HUES48 (cell line): Measurements from ENCODE around the gene UGT1A4.
"Not testable (repeated sequence)": the region's sequence is repeated elsewhere in the genome, so short reads cannot be mapped to it uniquely, and the experiment has no call there.

ENCODE experiments used
- H3K27ac ChIP-seq: one replicate; pipeline ENCODE4 v1.7.0; 2013; ENCODE audit warnings: low read depth, low read length, inconsistent platforms
- H3K27me3 ChIP-seq: 2 replicates; pipeline ENCODE4 v1.6.1; 2013; ENCODE audit warnings: mild to moderate bottlenecking, low read length; ENCODE audit not compliant: control insufficient read depth, insufficient read depth
- H3K36me3 ChIP-seq: 2 replicates; pipeline ENCODE4 v1.6.1; 2013; ENCODE audit warnings: low read length; ENCODE audit not compliant: control insufficient read depth, insufficient read depth
- H3K4me1 ChIP-seq: 2 replicates; pipeline ENCODE4 v1.6.1; 2013; ENCODE audit warnings: mild to moderate bottlenecking, low read length; ENCODE audit not compliant: control insufficient read depth, insufficient read depth
- H3K4me3 ChIP-seq: 2 replicates; pipeline ENCODE4 v1.5.1; 2013; ENCODE audit warnings: mild to moderate bottlenecking, low read depth, low read length
- H3K9ac ChIP-seq: 2 replicates; pipeline ENCODE4 v1.6.1; 2013; ENCODE audit warnings: mild to moderate bottlenecking, low read depth, low read length, moderate library complexity
- H3K9me3 ChIP-seq: 2 replicates; pipeline ENCODE4 v1.6.1; 2013; ENCODE audit warnings: low read length; ENCODE audit not compliant: control insufficient read depth, insufficient read depth

UGT1A4 gene

DNA sequence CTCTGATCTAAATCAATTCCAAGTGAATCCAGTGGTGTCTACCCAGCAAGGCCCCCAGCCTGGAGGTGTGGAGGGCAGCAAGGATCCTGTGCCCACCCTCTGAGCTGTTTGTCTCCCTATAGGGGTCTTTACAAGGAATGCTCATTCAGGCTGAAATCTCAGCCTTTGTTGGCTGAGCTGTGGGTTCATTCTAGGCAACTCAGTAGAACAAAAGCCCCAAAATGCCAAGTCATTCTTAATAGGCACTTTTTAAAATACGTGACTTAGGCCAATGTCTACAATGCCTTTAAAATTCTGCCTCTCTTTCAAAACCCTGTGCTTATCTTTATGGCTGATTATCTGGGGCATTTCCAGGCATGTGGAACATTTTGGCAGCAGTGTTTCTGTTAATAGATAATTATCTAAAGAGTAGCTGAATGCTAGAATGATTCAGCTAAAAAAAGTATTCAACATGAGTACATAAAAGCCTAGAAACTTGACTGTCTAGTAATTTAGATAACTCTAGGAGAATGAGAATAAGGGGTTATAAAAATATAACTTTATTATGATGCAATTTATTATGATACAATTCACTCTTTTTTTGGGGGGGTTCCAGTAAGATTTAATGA is 18.4 kb upstream of the UGT1A4 start:
- Histone ChIP-seq H3K4me3 (no peak overlapping the region), H3K27ac (peak overlapping the region; percentile 60), H3K36me3 (no peaks in the 10 kb centered on the region), H3K9ac (peak overlapping the region; percentile 35; the same call in 1 of the 2 replicates), H3K4me1 (peaks cover 8% of the 10 kb centered on the region), H3K9me3 (no peaks in the 10 kb centered on the region), H3K27me3 (no peaks in the 10 kb centered on the region)

DNA sequence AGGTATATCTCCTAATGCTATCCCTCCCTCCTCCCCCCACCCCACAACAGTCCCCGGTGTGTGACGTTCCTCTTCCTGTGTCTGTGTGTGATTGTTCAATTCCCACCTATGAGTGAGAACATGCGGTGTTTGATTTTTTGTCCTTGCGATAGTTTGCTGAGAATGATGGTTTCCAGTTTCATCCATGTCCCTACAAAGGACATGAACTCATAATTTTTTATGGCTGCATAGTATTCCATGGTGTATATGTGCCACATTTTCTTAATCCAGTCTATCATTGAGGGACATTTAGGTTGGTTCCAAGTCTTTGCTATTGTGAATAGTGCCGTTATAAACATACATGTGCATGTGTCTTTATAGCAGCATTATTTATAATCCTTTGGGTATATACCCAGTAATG is 17.7 kb upstream of the UGT1A4 start:
- H3K4me3 ChIP-seq, H3K27ac ChIP-seq, H3K36me3 ChIP-seq, H3K9me3 ChIP-seq, H3K9ac ChIP-seq, H3K4me1 ChIP-seq, H3K27me3 ChIP-seq: not testable (repeated sequence)

DNA sequence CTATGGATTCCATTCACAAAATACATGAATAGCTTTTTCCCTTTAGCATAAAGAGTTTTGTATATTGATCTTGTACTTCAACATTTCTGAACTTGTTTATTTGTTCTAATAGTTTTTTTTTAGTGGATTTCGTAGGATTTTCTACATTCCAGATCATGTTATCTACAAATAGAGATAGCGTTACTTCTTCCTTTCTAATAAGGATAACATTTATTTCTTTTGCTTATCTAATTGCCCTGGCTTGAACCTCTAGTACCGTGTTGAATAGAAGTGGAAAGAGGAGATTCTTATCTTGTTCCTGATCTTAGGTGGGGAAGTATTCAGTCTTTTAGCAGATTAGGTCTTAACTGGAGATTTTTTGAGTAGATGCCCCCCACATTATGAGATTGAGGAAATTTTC is 16.3 kb upstream of the UGT1A4 start:
- peaks cover 8% of the 10 kb centered on the region for H3K4me1 ChIP-seq
- no peaks in the 10 kb centered on the region for H3K9me3 ChIP-seq
- H3K27ac ChIP-seq, result no peak overlapping the region
- no peak overlapping the region for H3K4me3 ChIP-seq
- no peak overlapping the region for H3K9ac ChIP-seq
- H3K36me3 ChIP-seq, result no peaks in the 10 kb centered on the region
- no peaks in the 10 kb centered on the region for H3K27me3 ChIP-seq

DNA sequence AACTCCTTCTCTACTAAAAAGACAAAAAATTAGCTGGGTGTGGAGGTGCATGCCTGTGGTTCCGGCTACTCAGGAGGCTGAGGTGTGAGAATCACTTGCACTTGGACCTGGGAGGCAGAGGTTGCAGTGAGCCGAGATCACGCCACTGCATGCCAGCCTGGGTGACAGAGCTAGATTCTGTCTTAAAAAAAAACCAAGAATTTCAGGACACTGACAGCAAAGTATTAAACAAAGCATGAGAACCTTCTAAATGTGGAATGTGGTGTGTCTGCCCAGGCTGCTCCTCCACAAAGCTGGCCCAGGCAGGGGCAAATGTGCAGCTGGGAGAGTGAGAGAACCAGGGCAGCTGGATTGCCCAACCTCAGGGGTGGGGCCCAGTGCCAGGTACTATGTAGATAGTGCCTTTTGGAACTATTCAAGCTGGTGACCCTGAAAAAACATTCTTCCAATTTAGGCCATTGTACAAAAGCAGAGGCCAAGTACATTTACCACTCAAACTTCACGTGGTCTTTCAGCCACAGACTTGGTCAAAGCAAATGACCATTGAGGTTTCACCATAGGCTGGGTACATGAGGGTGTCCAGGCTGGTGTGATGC is 12.5 kb upstream of the UGT1A4 start:
- no peaks in the 10 kb centered on the region for H3K9me3 ChIP-seq
- no peaks in the 10 kb centered on the region for H3K27me3 ChIP-seq
- no peak overlapping the region for H3K27ac ChIP-seq
- H3K4me3 ChIP-seq, result no peak overlapping the region
- H3K9ac ChIP-seq, result no peak overlapping the region
- H3K36me3 ChIP-seq, result no peaks in the 10 kb centered on the region
- no peaks in the 10 kb centered on the region for H3K4me1 ChIP-seq

DNA sequence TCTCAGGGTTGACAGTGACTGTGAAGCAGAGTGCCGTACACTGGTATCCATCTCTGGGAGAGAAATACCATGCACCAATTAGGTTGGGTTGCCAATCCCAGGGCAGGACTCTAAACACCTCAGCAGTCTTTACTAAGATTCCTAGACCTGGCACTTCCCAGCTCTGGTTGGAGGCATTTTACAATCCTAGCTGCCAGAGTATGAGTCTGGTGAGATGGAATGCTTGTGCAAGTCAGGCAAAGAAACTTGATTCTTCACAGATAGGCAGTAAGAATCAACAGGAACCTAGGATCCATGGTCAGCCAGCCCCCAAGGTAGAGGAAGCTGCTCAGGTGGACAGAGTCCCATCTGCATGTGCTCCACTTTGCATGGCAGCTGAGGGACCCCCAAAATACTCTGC is 11.8 kb upstream of the UGT1A4 start:
- Histone ChIP-seq H3K9me3 (no peaks in the 10 kb centered on the region), H3K4me1 (no peaks in the 10 kb centered on the region), H3K27me3 (no peaks in the 10 kb centered on the region), H3K27ac (no peak overlapping the region), H3K36me3 (no peaks in the 10 kb centered on the region), H3K4me3 (no peak overlapping the region), H3K9ac (no peak overlapping the region)

DNA sequence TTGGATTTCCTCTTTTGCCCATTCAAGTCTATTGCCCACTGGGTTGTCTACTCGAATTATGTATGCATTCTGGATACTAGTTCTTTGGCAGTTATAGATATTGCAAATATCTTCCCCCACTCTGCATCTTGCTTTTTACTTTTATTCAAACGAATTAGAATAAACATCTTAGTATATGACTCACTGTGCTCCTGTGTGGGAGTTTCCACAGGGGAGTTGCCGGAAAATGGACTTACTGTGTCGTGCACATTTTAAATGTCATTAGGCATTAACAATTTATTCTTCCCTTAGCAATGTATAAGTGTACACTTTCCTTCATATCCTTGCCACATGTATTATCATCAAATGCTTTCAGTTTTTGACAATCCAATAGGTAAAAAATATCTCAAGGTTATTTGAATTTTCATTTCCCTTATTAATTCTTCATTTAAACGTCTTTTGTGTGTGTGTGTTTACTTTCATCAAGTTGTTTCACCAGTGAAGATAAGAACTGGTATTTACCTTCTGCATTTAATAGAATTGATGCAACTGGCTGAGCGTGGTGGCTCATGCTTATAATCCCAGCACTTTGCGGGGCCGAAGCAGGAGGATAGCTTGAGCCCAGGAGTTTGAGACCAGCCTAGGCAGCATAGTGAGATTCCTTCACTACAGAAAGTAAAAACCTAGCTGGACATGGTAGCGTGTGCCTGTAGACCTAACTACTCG is 10.4 kb upstream of the UGT1A4 start:
- Histone ChIP-seq H3K36me3 (no peaks in the 10 kb centered on the region), H3K9me3 (no peaks in the 10 kb centered on the region), H3K27me3 (no peaks in the 10 kb centered on the region), H3K9ac (no peak overlapping the region), H3K27ac (no peak overlapping the region), H3K4me1 (no peaks in the 10 kb centered on the region), H3K4me3 (no peak overlapping the region)

DNA sequence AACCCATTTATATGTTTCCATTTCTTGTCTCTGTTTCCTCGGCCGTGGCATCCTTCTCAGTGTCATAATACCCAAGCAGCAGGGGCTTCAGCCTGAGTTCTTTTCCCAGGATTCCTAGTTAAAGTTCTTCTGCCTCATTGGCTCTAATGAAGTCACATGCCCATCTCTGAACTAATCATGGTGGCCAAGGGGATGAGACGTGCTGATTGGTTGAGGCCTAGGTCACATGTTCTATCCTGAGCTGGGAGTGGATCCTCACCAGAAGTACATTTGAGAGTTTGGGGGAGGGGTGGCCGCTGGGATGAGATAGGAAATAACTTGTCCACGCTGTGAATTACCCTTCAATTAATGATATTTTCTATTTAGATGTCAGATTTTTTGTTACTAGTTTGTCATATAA is 9.6 kb upstream of the UGT1A4 start:
- H3K4me1 ChIP-seq, result no peaks in the 10 kb centered on the region
- H3K4me3 ChIP-seq, result no peak overlapping the region
- no peaks in the 10 kb centered on the region for H3K36me3 ChIP-seq
- H3K27me3 ChIP-seq, result no peaks in the 10 kb centered on the region
- H3K27ac ChIP-seq, result no peak overlapping the region
- no peaks in the 10 kb centered on the region for H3K9me3 ChIP-seq
- no peak overlapping the region for H3K9ac ChIP-seq

DNA sequence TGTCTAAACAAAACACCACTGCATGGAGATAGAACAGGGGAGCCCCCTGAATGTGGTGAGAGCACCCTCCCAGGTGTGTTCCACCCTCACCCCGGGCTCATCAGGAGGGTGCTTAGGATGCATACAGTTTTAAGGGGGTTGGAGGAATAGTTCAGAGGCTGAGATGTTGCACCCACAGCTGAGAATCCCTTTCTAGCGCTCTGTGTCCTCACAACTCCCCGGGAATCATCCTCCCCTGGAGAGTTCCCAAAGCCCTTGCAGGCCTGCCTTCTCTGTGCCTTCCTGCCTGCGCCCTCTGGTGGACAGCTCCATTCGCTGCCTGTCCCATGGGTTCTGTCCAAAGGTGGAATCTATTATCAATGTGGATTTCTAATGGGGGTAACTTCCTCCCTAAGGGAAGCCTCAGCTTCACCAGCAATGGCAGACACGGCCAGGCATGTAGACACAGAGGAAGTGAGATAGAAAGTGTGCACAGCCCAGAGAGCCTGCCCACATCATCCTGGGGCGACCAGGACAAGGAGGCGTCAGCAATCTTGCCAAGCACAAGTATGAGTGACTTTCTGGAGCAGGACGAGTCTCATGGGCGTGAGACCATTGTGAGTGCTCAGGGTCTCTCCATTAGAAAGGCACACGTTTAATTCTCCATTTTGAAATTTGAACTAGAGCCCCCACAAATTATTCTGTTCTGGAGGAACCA is 7.1 kb upstream of the UGT1A4 start:
- Histone ChIP-seq H3K4me1 (no peaks in the 10 kb centered on the region), H3K9ac (no peak overlapping the region), H3K9me3 (no peaks in the 10 kb centered on the region), H3K27ac (no peak overlapping the region), H3K27me3 (no peaks in the 10 kb centered on the region), H3K36me3 (no peaks in the 10 kb centered on the region), H3K4me3 (no peak overlapping the region)

DNA sequence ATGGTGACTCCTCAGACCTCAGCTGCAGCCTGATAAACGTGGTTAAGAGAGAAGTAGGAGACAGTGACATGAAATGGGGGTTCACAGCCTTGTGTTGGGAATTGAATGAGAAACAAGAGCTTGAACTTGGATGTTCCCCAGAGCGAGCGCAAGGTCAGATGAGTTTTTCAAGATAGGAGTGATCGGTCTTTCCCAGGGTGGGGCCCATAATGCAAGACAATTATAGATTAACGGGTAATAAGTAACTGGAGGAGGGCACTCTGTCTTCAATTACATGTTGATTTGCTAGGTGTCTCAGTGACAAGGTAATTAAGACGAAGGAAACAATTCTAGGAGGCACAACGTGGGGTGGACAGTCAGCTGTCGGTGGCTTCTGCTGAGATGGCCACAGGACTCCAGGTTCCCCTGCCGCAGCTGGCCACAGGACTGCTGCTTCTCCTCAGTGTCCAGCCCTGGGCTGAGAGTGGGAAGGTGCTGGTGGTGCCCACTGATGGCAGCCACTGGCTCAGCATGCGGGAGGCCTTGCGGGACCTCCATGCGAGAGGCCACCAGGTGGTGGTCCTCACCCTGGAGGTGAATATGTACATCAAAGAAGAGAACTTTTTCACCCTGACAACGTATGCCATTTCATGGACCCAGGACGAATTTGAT is 5.8 kb upstream of the UGT1A4 start, which contains the start of gene UGT1A5:
Gene UGT1A5, plus strand, starts transcription at position 297 of the 651 bp plus-strand sequence. Its CDS starts 85 bp downstream, at position 382.
- Histone ChIP-seq H3K27ac (no peak within 1 kb of the TSS), H3K27me3 (no peaks in the 10 kb centered on the region), H3K9ac (no peak within 1 kb of the TSS), H3K4me3 (no peak within 1 kb of the TSS), H3K4me1 (no peaks in the 10 kb centered on the region), H3K36me3 (no peaks in the 10 kb centered on the region), H3K9me3 (no peaks in the 10 kb centered on the region)

DNA sequence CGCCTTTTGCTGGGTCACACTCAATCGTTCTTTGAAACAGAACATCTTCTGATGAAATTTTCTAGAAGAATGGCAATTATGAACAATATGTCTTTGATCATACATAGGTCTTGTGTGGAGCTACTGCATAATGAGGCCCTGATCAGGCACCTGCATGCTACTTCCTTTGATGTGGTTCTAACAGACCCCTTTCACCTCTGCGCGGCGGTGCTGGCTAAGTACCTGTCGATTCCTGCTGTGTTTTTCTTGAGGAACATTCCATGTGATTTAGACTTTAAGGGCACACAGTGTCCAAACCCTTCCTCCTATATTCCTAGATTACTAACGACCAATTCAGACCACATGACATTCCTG is 5.3 kb upstream of the UGT1A4 start:
- Histone ChIP-seq H3K4me3 (no peak overlapping the region), H3K9me3 (no peaks in the 10 kb centered on the region), H3K36me3 (no peaks in the 10 kb centered on the region), H3K27ac (no peak overlapping the region), H3K27me3 (no peaks in the 10 kb centered on the region), H3K9ac (no peak overlapping the region), H3K4me1 (no peaks in the 10 kb centered on the region)
